GM18867 (cell line): ENCODE measurements around the gene YIPF4.
"Not testable (repeated sequence)": the region's sequence is repeated elsewhere in the genome, so short reads cannot be mapped to it uniquely, and the experiment has no call there.

Source experiments
- ATAC-seq: cut with Tn5 transposase; IDR thresholded peaks from one replicate; pipeline ENCODE4 v1.9.1; 2021; ENCODE audit warnings: mild to moderate bottlenecking, moderate library complexity; ENCODE audit not compliant: unreplicated experiment

The YIPF4 gene

DNA sequence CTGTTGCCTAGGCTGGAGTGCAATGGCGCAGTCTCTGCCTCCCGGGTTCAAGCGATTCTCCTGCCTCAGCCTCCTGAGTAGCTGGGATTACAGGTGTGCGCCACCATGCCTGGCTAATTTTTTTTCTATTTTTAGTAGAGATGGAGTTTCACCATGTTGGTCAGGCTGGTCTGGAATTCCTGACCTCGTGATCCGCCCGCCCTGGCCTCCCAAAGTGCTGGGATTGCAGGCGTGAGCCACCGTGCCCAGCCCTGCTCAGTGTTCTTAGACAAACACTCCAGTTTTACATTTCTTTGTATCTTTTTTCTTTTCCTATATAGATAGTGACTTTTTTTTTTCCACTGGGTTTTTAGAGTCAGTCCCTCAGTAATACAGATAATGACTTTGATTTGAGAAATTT is 86.6 kb downstream of the YIPF4 start:
- ATAC-seq = not testable (repeated sequence)

DNA sequence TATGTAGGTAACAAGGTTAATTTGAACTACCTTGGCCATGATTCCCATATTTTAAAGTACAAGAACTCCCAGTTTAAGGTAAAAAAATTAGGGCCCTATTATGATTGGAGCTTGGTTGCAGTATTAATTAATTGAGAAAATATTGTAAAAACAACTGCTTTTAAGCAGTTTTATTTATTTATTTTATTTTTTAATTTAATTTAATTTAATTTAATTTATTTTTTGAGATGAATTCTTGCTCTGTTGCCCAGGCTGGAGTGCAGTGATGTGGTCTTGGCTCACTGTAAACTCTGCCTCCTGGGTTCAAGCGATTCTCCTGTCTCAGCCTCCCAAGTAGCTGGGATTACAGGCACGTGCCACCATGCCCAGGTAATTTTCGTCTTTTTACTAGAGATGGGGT is 88.0 kb downstream of the YIPF4 start:
- ATAC-seq = not testable (repeated sequence)
